Measurements from ENCODE around the gene SLC7A6. TPM values are rescaled to one million over a fixed set of nuclear protein-coding genes. Genes with fewer than 3 reads are reported as not detected.

The SLC7A6 gene
- total RNA-seq, 1 donor from 2014 or later: 12.1 TPM

GRCh38 chr16:68291227-68291626 lies 26.9 kb downstream of the SLC7A6 start:
- no peak for DNase-seq (ENCODE audit: low read depth)
- H3K27me3 ChIP-seq (ENCODE audit: control insufficient read depth, insufficient read depth, low read length): no peaks in the 10 kb centered on the region
- H3K36me3 ChIP-seq (ENCODE audit: control insufficient read depth, insufficient read depth, low read length): no peaks in the 10 kb centered on the region
- no peak for TF ChIP-seq CTCF (IDR thresholded peaks at IDR 0.05; ENCODE audit: insufficient read depth, low read length, poor library complexity, severe bottlenecking)
- no peak overlapping the region for H3K4me3 ChIP-seq (ENCODE audit: low read depth, low read length)

GRCh38 chr16:68292425-68292824 lies 28.1 kb downstream of the SLC7A6 start:
- TF ChIP-seq CTCF (IDR thresholded peaks at IDR 0.05; ENCODE audit: insufficient read depth, low read length, poor library complexity, severe bottlenecking): no peak
- Histone ChIP-seq H3K4me3 (ENCODE audit: low read depth, low read length) (no peak overlapping the region), H3K27me3 (ENCODE audit: control insufficient read depth, insufficient read depth, low read length) (no peaks in the 10 kb centered on the region), H3K36me3 (ENCODE audit: control insufficient read depth, insufficient read depth, low read length) (no peaks in the 10 kb centered on the region)
- no peak for DNase-seq (ENCODE audit: low read depth)

GRCh38 chr16:68296291-68296690 lies 32.0 kb downstream of the SLC7A6 start:
- no peak for TF ChIP-seq CTCF (IDR thresholded peaks at IDR 0.05; ENCODE audit: insufficient read depth, low read length, poor library complexity, severe bottlenecking)
- Histone ChIP-seq H3K27me3 (ENCODE audit: control insufficient read depth, insufficient read depth, low read length) (no peaks in the 10 kb centered on the region), H3K36me3 (ENCODE audit: control insufficient read depth, insufficient read depth, low read length) (no peaks in the 10 kb centered on the region), H3K4me3 (ENCODE audit: low read depth, low read length) (no peak overlapping the region)
- DNase-seq (ENCODE audit: low read depth): no peak

- TF ChIP-seq CTCF (IDR thresholded peaks at IDR 0.05; ENCODE audit: insufficient read depth, low read length, poor library complexity, severe bottlenecking): no peak
- no peak for DNase-seq (ENCODE audit: low read depth)
- no peaks in the 10 kb centered on the region for H3K36me3 ChIP-seq (ENCODE audit: control insufficient read depth, insufficient read depth, low read length)
- no peak overlapping the region for H3K4me3 ChIP-seq (ENCODE audit: low read depth, low read length)
- no peaks in the 10 kb centered on the region for H3K27me3 ChIP-seq (ENCODE audit: control insufficient read depth, insufficient read depth, low read length)
Observed at GRCh38 chr16:68296693-68297092, 32.4 kb downstream of the SLC7A6 start.

DNA sequence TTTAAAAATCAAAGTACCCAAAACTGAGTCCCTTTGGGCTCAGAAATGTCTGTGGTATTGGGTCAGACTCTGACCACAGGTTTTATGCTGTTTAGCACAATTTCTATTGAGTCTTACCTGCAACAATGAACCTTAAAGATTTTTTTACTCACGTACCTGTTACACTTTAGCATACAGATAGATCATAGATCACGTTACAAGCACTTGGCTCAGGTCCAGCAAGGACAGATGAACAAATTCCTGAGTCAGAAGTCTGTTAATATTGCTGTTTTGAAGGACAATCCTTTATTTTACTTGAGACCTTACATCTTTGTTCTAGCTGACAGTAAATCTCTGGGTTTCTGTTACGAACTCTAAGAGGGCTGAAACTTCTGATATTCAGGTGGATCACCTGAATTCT lies 33.6 kb downstream of the SLC7A6 start:
- H3K27me3 ChIP-seq (ENCODE audit: control insufficient read depth, insufficient read depth, low read length): no peaks in the 10 kb centered on the region
- TF ChIP-seq CTCF (IDR thresholded peaks at IDR 0.05; ENCODE audit: insufficient read depth, low read length, poor library complexity, severe bottlenecking): no peak
- no peaks in the 10 kb centered on the region for H3K36me3 ChIP-seq (ENCODE audit: control insufficient read depth, insufficient read depth, low read length)
- H3K4me3 ChIP-seq (ENCODE audit: low read depth, low read length): no peak overlapping the region
- DNase-seq (ENCODE audit: low read depth): no peak

DNA sequence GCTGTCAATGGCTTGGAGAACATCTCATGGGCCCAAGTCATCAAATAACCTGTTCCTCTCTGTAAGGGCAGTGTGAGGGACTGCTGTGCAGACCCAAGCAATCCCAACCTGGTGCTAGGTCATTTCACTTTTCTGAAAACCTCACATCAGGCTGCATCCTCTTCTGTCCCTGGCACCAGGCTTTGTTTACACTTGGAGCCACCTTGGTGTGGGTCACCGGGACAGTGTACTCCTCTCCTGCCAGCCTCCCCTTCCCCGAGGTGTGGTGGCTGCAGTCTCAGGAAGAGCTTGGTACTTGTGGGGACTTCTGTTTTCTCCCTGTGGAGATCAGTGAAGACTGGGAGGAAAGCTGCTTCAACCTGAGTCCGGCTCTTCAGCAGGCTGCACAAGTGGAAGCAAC lies 34.0 kb downstream of the SLC7A6 start:
- Histone ChIP-seq H3K36me3 (ENCODE audit: control insufficient read depth, insufficient read depth, low read length) (no peaks in the 10 kb centered on the region), H3K4me3 (ENCODE audit: low read depth, low read length) (no peak overlapping the region), H3K27me3 (ENCODE audit: control insufficient read depth, insufficient read depth, low read length) (no peaks in the 10 kb centered on the region)
- no peak for TF ChIP-seq CTCF (IDR thresholded peaks at IDR 0.05; ENCODE audit: insufficient read depth, low read length, poor library complexity, severe bottlenecking)
- DNase-seq (ENCODE audit: low read depth): no peak

Data from kidney epithelial cell (primary cell).